ENCODE results near the gene KRT23.

GRCh38 chr17:40936976-40937375 lies 470 bp downstream of the KRT23 start:
- no peak for TF ChIP-seq EZH2 (IDR thresholded peaks at IDR 0.05)
- no peak for TF ChIP-seq CTCF (IDR thresholded peaks at IDR 0.05)

Data from neural progenitor cell (in vitro differentiated cells).